Aorta (tissue), 5 donors: ENCODE results near the gene HSPBP1. TPM values are rescaled to one million over a fixed set of nuclear protein-coding genes. Genes with fewer than 3 reads are reported as not detected.

ENCODE experiments used
- ATAC-seq: fragments of 200-7000 bp; cut with Tn5 transposase; one replicate; pipeline ENCODE4 v1.9.1; 2022; ENCODE audit warnings: moderate library complexity; ENCODE audit not compliant: low FRiP score
- DNase-seq, 2 donors: peaks; one replicate each; pipeline ENCODE4 v3.0.0-alpha.2; 2020
- H3K27ac ChIP-seq, 2 donors: one replicate each; pipeline ENCODE4 v1.5.1; 2013; ENCODE audit warnings: low read length in 2 of 2, mild to moderate bottlenecking in 2 of 2, moderate library complexity in 2 of 2, control low read depth in 1 of 2, inconsistent platforms in 1 of 2, low read depth in 1 of 2
- H3K27me3 ChIP-seq, 2 donors: one replicate each; pipeline ENCODE4 v1.6.1; 2013; ENCODE audit warnings: control low read depth in 1 of 2, low read length in 1 of 2, mild to moderate bottlenecking in 1 of 2, moderate library complexity in 1 of 2; ENCODE audit not compliant: insufficient read depth in 2 of 2, control insufficient read depth in 1 of 2
- H3K36me3 ChIP-seq, 2 donors: one replicate each; pipeline ENCODE4 v1.6.1; 2013; ENCODE audit warnings: control low read depth in 1 of 2, low read length in 1 of 2, mild to moderate bottlenecking in 1 of 2; ENCODE audit not compliant: insufficient read depth in 2 of 2, control insufficient read depth in 1 of 2
- H3K4me1 ChIP-seq, 2 donors: one replicate each; pipeline ENCODE4 v1.6.1; 2013; ENCODE audit warnings: low read length in 2 of 2, control low read depth in 1 of 2, mild to moderate bottlenecking in 1 of 2, moderate library complexity in 1 of 2; ENCODE audit not compliant: insufficient read depth in 2 of 2, control insufficient read depth in 1 of 2
- H3K4me3 ChIP-seq, 2 donors: one replicate each; pipeline ENCODE4 v1.5.1; 2013; ENCODE audit warnings: low read length in 2 of 2, control low read depth in 1 of 2, mild to moderate bottlenecking in 1 of 2
- H3K9me3 ChIP-seq: one replicate; pipeline ENCODE4 v1.6.1; 2013; ENCODE audit warnings: mild to moderate bottlenecking, low read length; ENCODE audit not compliant: control insufficient read depth
- WGBS, 2 donors: extraction: QIAGEN DNeasy Blood & Tissue Kit; methylation state at CpG; one replicate each; pipeline ENCODE4 v1.1.7; 2013; 5-methylcytosine and 5-hydroxymethylcytosine counted together
- intact Hi-C, 2 donors: fragments of 100-400 bp; cut with DNase I; formaldehyde crosslinking; loops; one replicate each; pipeline versions ENCODE4 v1.14.2 to v1.15.0; 2022
- polyA plus RNA-seq, 2 donors: library from polyadenylated mRNA; stranded (reverse); fragments of 200-250 nt; gene quantifications; one replicate each; pipeline ENCODE4 v1.2.3, GENCODE V29; 2013
- total RNA-seq, 2 donors: library from RNA; stranded (reverse); fragmentation: NEBNext Ultra II Directional; extraction: Animal tissue kit (Norgen Biotek cat#: 25700); gene quantifications; one replicate each; pipeline ENCODE4 v1.2.1, GENCODE V29; 2021
- donor health status: healthy with polysubstance abuse.
- donor health status: Bipolar disorder and iron deficiency.
- donor health status: DM: no; HTN: no; CAD: no.
- donor health status: DM: no; HTN: no; CAD: no.
- donor health status: DM: yes; HTN: yes; CAD: no.

Gene HSPBP1
- total and polyA plus RNA-seq, 4 donors: 14.1 to 25.3 (median 15.5) TPM

DNA sequence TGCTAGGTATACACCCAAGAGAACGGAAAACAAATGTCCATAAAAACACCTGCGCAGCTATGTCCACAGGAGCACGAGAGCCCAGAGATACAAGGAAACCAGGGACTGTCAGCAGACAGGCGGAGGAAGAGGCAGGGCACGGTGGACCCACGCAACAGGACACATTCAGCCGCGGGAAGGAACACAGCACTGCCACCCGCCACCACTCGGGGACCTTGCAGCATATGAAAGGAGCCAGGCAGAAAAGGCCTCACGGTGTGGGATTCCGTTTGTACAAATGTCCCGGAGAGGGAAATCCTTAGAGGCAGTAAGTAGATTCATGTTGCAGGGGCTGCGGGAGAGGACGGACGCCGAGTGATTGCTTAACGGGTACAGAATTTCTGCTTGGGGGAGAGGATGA is 7.8 kb downstream of the HSPBP1 start:
- WGBS, 2 donors: 93% methylated on average over 18 of the region's 18 CpGs
- H3K4me3 ChIP-seq: no peak overlapping the region
- intact Hi-C loops: no loop called here
- H3K27ac ChIP-seq: no peak overlapping the region
- H3K4me1 ChIP-seq: no peaks in the 10 kb centered on the region
- H3K36me3 ChIP-seq: peaks cover 0 to 2% of the 10 kb centered on the region in 2 donors
- no peak for ATAC-seq
- no peaks in the 10 kb centered on the region for H3K9me3 ChIP-seq
- H3K27me3 ChIP-seq: no peaks in the 10 kb centered on the region
- no peak for DNase-seq

DNA sequence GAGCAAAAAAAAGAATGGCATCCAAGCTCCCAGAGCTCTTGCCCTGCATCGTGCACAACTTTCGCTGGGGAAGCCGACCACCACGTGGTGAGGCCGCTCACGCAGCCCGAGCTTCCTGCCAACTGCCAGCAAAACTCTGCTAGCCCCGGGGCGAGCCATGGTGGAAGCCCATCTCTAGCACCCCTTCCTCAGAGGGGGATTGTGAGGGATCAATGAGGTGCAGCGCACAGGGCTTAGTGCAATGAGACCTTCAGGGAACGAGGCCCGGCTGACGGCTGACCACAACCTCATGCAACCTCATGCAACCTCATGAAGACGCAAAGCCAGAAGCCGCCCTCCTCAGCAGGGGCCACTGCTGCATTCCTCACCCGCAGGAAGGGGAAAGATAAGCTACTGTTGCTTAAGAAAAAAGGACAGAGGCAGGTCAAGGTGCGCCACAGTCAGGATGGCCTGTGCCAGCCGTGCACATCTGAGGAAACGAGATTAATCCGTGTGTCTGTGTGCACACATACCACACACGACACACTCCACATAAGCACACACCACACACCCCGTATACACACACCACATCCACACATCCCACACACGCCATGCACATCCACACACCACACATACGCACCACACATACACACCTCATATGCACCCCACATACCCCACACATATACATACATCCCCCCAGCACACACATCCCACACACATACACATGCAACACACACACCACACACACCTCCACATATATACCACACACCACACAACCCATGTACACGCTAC is 9.6 kb downstream of the HSPBP1 start:
- 92 to 94% methylated on average over 25 of the region's 25 CpGs for WGBS, 2 donors
- Histone ChIP-seq H3K9me3 (no peaks in the 10 kb centered on the region), H3K36me3 (peaks cover 0 to 2% of the 10 kb centered on the region in 2 donors), H3K27me3 (no peaks in the 10 kb centered on the region), H3K27ac (no peak overlapping the region), H3K4me3 (no peak overlapping the region), H3K4me1 (no peaks in the 10 kb centered on the region)
- DNase-seq: no peak
- no peak for ATAC-seq
- intact Hi-C loops: no loop called here

DNA sequence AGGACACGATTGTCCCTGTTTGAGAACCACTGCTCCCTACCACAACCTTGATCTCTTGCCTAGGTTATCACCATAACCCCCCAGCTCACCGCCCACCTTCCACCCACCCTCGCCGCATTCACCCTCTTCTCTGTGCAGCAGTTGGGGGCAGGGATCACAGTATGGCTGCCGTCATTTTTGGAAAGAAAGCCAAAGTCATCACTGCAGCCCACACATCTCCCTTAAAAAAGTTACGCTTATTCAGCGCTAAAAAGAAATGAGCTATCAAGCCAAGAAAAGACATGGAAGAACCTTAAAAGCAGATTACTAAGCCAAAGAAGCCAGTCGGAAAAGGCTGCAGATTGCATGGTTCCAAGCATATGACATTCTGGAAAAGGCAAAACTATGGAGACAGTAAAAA is 10.6 kb downstream of the HSPBP1 start:
- Histone ChIP-seq H3K27ac (no peak overlapping the region), H3K36me3 (peaks cover 0 to 2% of the 10 kb centered on the region in 2 donors), H3K27me3 (no peaks in the 10 kb centered on the region), H3K9me3 (no peaks in the 10 kb centered on the region), H3K4me3 (no peak overlapping the region), H3K4me1 (no peaks in the 10 kb centered on the region)
- 60 to 61% methylated on average over 8 of the region's 8 CpGs for WGBS, 2 donors
- ATAC-seq (no peak), DNase-seq (no peak)
- intact Hi-C loops: no loop called here

DNA sequence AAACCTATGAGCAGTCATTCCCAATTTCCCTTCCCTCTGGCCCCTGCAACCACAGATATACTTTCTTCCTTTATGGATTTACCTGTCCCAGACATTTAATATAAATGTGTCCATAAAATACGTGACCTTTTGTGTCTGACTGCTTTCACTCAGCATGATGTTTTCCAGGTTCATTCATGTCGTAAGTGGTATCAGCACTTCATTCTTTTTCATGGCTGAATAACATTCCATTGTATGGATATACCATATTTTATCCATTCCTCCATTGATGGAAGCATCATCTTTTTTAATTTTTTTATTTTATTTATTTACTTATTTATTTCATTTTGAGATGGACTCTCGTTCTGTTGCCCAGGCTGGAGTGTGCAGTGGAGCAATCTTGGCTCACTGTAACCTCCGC is 13.1 kb downstream of the HSPBP1 start:
- 96% methylated on average over 4 of the region's 4 CpGs for WGBS, 2 donors
- ATAC-seq (no peak), DNase-seq (no peak)
- Histone ChIP-seq H3K27ac (no peak overlapping the region), H3K4me3 (no peak overlapping the region), H3K36me3 (peaks cover 0 to 2% of the 10 kb centered on the region in 2 donors), H3K4me1 (no peaks in the 10 kb centered on the region), H3K27me3 (no peaks in the 10 kb centered on the region), H3K9me3 (no peaks in the 10 kb centered on the region)
- intact Hi-C loops: no loop called here

DNA sequence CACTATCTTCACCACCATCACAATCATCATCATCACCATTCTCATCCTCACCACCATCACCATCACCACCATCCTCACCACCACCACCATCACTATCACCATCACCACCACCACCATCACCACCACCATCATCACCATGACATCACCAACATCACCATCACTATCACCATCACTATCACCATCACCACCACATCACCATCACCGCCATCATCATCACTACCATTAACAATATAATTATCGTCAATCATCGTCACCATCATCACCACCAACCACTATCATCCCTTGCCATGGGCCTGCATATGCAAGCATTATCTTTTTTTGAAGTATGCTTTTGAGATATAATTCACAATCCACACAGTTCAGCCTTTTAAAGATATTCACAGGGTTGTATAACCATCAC is 13.5 kb downstream of the HSPBP1 start:
- H3K36me3 ChIP-seq: peaks cover 0 to 2% of the 10 kb centered on the region in 2 donors
- H3K4me3 ChIP-seq: no peak overlapping the region
- no peaks in the 10 kb centered on the region for H3K4me1 ChIP-seq
- no peaks in the 10 kb centered on the region for H3K27me3 ChIP-seq
- WGBS, 2 donors: 98 to 99% methylated on average over 3 of the region's 3 CpGs
- intact Hi-C loops: no loop called here
- no peaks in the 10 kb centered on the region for H3K9me3 ChIP-seq
- no peak overlapping the region for H3K27ac ChIP-seq
- DNase-seq (no peak), ATAC-seq (no peak)

DNA sequence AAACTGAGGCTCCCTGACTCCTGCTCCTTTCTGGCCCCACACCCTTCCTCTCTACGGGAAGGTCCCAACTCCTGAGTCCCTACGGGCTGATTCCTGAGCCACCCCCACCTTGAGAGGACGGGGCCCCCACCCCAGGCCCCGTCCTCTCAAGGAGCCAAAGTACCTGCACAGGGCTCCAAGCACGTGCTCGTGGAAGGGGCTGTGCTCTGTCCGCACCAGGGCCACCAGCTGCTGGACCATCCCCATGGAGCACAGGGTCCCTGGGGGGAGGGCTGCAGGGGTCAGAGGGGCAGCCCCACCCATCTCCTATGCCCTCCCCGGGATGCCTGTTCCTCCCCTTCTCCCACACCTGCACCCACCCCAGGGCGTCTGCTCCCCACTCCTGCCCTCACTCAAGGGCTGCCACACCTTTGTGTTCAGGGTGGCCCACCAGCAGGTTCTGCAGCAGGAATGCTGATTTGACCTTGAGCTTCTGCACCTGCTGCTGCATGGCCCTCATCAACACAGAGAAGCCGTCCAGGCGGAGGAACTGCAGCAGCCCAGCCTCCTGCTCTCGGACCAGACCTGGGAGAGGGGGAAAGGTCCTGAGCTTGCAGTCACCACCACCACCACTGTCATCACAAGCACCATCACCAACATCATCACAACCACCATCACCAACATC is 14.1 kb downstream of the HSPBP1 start:
- Histone ChIP-seq H3K36me3 (peaks cover 0 to 2% of the 10 kb centered on the region in 2 donors), H3K4me1 (no peaks in the 10 kb centered on the region), H3K4me3 (no peak overlapping the region), H3K27me3 (no peaks in the 10 kb centered on the region), H3K9me3 (no peaks in the 10 kb centered on the region), H3K27ac (no peak overlapping the region)
- 92 to 94% methylated on average over 12 of the region's 12 CpGs for WGBS, 2 donors
- ATAC-seq (no peak), DNase-seq (no peak)
- intact Hi-C loops: no loop called here

DNA sequence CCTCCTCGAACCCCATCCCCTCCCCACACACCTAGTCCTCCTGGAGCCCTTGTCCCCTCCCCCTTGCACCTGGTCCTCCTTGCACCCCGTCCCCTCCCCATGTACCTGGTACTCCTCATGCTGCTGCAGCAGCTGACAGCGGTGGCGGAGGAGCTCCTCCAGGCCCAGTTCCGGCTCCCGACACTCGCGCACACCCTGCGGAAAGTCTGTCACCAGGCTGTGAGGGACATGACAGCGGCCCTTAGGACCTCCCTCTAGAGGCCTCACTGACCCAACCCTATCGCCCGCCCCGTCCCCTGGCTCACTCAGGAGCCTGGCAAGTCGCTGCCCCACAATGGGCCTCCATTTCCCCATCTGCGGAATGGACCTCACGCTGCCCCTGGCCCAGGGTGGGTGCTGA is 14.7 kb downstream of the HSPBP1 start:
- Histone ChIP-seq H3K27me3 (no peaks in the 10 kb centered on the region), H3K4me1 (no peaks in the 10 kb centered on the region), H3K4me3 (no peak overlapping the region), H3K27ac (no peak overlapping the region), H3K9me3 (no peaks in the 10 kb centered on the region), H3K36me3 (no peaks in the 10 kb centered on the region)
- WGBS, 2 donors: 90 to 96% methylated on average over 16 of the region's 16 CpGs
- no peak for ATAC-seq
- intact Hi-C loops: no loop called here
- DNase-seq: no peak

DNA sequence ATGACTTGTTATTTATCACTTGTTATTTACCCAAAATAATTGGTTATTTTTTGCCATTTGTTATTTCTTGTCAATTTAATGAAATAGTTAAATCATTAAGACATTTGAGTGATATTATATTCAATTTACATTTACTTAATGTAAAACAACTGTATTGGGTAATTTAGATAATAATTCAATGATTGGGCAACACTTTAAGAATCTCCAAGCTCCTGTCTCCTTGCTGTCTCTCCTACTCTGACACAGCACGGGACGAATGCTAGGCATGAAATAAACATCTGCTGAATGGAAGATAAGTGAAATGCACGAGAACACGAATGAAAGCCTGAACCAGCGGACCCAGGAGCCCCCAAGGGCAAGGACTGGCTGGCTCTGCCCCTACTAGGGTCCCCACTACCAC is 15.4 kb downstream of the HSPBP1 start:
- Histone ChIP-seq H3K36me3 (no peaks in the 10 kb centered on the region), H3K4me3 (no peak overlapping the region), H3K9me3 (no peaks in the 10 kb centered on the region), H3K27ac (no peak overlapping the region), H3K4me1 (no peaks in the 10 kb centered on the region), H3K27me3 (no peaks in the 10 kb centered on the region)
- intact Hi-C loops: no loop called here
- ATAC-seq: no peak
- 79 to 90% methylated on average over 5 of the region's 5 CpGs for WGBS, 2 donors
- DNase-seq: no peak

DNA sequence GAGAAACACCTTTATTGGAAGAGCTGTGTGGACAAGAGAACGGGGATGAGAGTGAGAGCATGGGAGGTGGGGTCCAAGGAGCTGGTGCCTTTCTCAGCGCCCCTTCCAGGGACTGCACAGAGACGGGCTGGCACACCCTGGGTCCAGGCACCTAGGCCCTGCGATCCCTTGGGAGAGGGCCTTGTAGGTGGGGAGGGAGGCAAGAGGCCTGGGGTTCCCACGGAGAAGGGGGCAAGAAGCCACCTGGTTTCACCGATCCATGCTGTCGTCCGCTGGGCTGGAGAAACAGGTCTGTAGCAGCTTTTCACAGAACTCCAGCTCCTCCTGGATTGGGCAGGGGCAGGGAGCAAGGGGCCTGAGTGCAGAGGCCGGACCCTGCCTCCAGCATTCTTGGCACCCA is 17.6 kb downstream of the HSPBP1 start:
- H3K9me3 ChIP-seq: no peaks in the 10 kb centered on the region
- intact Hi-C loops: no loop called here
- ATAC-seq: no peak
- no peaks in the 10 kb centered on the region for H3K4me1 ChIP-seq
- no peak for DNase-seq
- H3K27ac ChIP-seq: no peak overlapping the region
- 95 to 98% methylated on average over 6 to 9 of the region's 9 CpGs for WGBS, 2 donors
- H3K4me3 ChIP-seq: no peak overlapping the region
- H3K36me3 ChIP-seq: no peaks in the 10 kb centered on the region
- no peaks in the 10 kb centered on the region for H3K27me3 ChIP-seq
